ENCODE measurements around the gene GRIPAP1.
A peak's percentile ranks its signal among the peaks of the same experiment; 100 is the strongest.

The GRIPAP1 gene

DNA sequence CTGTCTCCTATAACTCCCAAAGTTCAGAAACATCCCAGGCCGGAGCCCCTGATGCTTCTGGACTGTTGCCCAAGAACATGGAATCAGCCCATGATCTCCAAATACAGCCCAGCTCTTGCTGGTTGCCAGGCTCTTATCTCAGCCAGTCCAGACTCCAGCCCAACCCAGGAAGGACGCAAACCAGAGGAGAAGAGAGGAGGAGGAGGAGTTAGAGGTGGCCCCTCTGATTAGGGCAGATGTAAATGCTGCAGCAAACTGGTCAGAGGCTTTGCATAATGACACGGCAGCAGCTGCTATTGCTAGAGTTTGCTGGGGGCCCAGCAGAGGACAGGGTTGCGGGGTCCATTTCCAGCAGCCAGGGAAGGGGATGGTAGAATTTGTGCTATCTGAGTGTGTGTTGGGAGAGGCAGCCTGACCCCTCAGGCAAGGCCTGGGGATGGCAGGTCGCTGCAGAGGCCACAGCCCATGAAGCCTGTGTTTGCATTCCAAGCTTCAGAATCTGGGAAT is 40.4 kb downstream of the GRIPAP1 start:
- no peaks in the 10 kb centered on the region for H3K9me3 ChIP-seq
- TF ChIP-seq, protein P1, sequence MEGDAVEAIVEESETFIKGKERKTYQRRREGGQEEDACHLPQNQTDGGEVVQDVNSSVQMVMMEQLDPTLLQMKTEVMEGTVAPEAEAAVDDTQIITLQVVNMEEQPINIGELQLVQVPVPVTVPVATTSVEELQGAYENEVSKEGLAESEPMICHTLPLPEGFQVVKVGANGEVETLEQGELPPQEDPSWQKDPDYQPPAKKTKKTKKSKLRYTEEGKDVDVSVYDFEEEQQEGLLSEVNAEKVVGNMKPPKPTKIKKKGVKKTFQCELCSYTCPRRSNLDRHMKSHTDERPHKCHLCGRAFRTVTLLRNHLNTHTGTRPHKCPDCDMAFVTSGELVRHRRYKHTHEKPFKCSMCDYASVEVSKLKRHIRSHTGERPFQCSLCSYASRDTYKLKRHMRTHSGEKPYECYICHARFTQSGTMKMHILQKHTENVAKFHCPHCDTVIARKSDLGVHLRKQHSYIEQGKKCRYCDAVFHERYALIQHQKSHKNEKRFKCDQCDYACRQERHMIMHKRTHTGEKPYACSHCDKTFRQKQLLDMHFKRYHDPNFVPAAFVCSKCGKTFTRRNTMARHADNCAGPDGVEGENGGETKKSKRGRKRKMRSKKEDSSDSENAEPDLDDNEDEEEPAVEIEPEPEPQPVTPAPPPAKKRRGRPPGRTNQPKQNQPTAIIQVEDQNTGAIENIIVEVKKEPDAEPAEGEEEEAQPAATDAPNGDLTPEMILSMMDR (IDR thresholded peaks at IDR 0.05; ENCODE audit: low read depth, low read length) = no peak
- peak; percentile 67 for DNase-seq
- peaks cover 10% of the 10 kb centered on the region for H3K4me1 ChIP-seq
- no peaks in the 10 kb centered on the region for H3K27me3 ChIP-seq
- H3K36me3 ChIP-seq = no peaks in the 10 kb centered on the region
- no peak overlapping the region for H3K4me3 ChIP-seq (ENCODE audit: low read depth, low read length)

DNA sequence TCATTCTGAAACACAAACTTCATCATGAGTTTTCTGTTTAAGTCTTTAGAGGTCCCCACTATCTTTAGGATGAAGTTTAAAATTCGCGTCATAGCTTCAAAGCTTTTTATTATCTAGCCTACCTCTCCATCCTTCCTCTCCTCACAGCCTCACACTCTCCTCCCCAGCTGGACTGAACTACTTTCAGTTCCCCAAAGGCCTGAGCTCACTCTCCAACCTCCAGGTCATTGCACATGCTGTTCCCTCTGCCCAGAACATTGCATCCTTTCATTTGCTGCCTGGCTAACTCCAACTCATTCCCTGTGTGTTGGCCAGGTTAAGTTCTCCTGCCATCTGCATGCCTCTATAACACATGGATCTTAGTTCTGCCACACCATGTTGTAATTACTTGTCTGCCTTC is 41.8 kb downstream of the GRIPAP1 start:
- DNase-seq = no peak
- Histone ChIP-seq H3K27me3 (no peaks in the 10 kb centered on the region), H3K4me1 (peaks cover 10% of the 10 kb centered on the region), H3K4me3 (ENCODE audit: low read depth, low read length) (no peak overlapping the region), H3K36me3 (peaks cover 4% of the 10 kb centered on the region), H3K9me3 (no peaks in the 10 kb centered on the region)
- TF ChIP-seq, protein P1 (IDR thresholded peaks at IDR 0.05; ENCODE audit: low read depth, low read length) = no peak

DNA sequence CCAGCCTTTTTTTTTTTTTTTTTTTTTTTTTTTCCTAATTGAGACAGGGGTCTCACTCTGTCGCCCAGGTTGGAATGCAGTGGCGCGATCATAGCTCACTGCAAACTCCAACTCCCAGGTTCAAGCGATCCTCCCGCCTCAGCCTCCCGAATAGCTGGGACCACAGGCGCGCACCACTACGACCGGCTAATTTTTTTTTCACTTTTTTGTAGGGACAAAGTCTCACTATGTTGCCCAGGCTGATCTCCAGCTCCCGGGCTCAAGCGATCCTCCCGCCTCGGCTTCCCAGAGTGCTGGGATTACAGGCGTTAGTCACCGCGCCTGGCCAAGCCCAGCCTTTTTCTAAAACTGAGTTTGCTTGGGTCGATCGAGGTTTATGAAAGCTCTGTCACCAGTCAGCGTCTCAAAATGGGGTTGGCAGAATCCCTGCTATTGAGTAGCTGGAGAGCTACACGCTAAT is 43.4 kb downstream of the GRIPAP1 start:
- peak; percentile 12 for DNase-seq
- Histone ChIP-seq H3K27me3 (no peaks in the 10 kb centered on the region), H3K4me3 (ENCODE audit: low read depth, low read length) (peak overlapping the region; percentile 68), H3K4me1 (peaks cover 10% of the 10 kb centered on the region), H3K36me3 (peaks cover 8% of the 10 kb centered on the region), H3K9me3 (no peaks in the 10 kb centered on the region)
- TF ChIP-seq, protein P1 (IDR thresholded peaks at IDR 0.05; ENCODE audit: low read depth, low read length) = no peak

DNA sequence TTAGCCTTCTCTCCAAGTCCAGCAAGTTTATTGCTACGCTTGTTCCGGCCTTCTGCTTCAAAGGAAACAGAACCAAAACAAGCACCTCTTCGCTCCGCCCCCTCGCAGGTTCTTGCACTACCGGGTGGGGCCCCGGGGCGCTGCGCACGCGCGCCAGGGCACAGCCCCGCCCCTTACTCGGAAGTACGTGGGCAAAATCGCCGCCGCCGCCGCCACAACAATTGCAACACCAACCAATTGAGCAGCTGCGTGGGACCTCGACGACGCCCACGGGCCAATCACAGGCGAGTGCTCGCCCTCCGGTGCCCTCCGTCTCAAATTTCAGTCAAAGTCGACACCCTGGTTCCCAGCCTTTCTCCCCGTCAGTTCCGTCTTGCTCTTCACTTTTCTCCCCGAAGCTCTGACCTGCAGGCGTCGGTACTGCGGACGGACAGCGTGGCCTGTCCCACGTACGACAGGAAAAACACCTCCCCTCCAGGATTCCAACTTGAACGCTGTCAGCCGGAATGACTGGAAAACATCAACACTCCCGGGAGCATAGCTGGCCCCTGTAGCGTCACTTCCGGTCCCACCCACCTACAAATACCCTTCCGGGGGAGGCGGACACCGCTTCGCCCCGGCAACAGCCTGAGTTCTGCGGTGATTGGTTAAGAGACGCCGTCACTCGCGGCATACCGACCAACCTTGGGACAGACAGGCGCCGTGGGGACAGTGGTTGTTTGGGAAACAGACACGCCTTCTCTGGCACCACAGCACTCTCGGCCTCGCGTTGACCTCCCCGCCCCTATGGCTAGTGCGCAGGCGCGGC is 44.0 kb downstream of the GRIPAP1 start:
- Histone ChIP-seq H3K4me1 (peaks cover 10% of the 10 kb centered on the region), H3K4me3 (ENCODE audit: low read depth, low read length) (peak overlapping the region; percentile 68), H3K27me3 (no peaks in the 10 kb centered on the region), H3K9me3 (no peaks in the 10 kb centered on the region), H3K36me3 (peaks cover 8% of the 10 kb centered on the region)
- TF ChIP-seq, protein P1 (IDR thresholded peaks at IDR 0.05; ENCODE audit: low read depth, low read length) = no peak
- DNase-seq = peak; percentile 93

DNA sequence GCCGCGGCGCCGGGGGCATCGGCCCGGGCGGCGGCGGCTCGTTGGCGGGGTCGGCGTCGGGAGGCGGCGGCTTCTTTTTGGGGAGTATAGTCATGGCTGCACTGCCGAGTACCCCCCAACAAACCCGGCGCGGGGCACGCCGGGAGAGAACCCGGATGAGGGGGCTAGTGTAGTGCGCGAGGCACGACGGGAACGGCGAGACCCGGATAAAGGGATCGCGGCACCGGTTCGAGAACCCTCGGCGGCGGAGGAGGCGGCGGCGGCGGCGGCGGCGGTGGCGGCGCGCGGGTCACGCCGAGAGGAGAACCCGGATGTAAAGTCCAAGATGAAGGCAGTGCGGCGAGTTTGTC is 44.6 kb downstream of the GRIPAP1 start, which contains the start of gene OTUD5:
TSS of gene OTUD5 (minus strand) at position 131 of the 350 bp plus-strand sequence. CDS start at position 94, 37 bp downstream.
- Histone ChIP-seq H3K4me1 (peaks cover 10% of the 10 kb centered on the region), H3K36me3 (peaks cover 8% of the 10 kb centered on the region), H3K9me3 (no peaks in the 10 kb centered on the region), H3K4me3 (ENCODE audit: low read depth, low read length) (peak within 1 kb of the TSS; percentile 68), H3K27me3 (no peaks in the 10 kb centered on the region)
- peak; percentile 68 for DNase-seq
- TF ChIP-seq, protein P1 (IDR thresholded peaks at IDR 0.05; ENCODE audit: low read depth, low read length) = no peak
